Measurements from ENCODE around the gene SOCS1. TPM values are rescaled to one million over a fixed set of nuclear protein-coding genes. Genes with fewer than 3 reads are reported as not detected.

SOCS1 gene
- polyA plus RNA-seq, 1 of the 3 experiments (the other 2 are of a cell fraction): 8.6 TPM

- no peak for DNase-seq
- no peak for TF ChIP-seq POLR2AphosphoS5 (IDR thresholded peaks at IDR 0.05; ENCODE audit: low read depth, low read length)
- TF ChIP-seq RFX5 (IDR thresholded peaks at IDR 0.05; ENCODE audit: low read length): no peak
- TF ChIP-seq RXRA (IDR thresholded peaks at IDR 0.05; ENCODE audit: borderline replicate concordance, low read depth): no peak
- TF ChIP-seq FOSL2 (IDR thresholded peaks at IDR 0.05; ENCODE audit: borderline replicate concordance, low read depth): no peak
- TF ChIP-seq IRF3 (IDR thresholded peaks at IDR 0.05; ENCODE audit: low read depth, low read length): no peak
- TF ChIP-seq TAF1 (IDR thresholded peaks at IDR 0.05; ENCODE audit: borderline replicate concordance, low read depth, low read length): no peak
- no peak for TF ChIP-seq PBX3 (IDR thresholded peaks at IDR 0.05)
- no peak for TF ChIP-seq GATA2 (CRISPR knock-in tag; IDR thresholded peaks at IDR 0.05)
- TF ChIP-seq TCF12 (IDR thresholded peaks at IDR 0.05): no peak
- TF ChIP-seq REST (IDR thresholded peaks at IDR 0.05; ENCODE audit: low read depth, low read length): no peak
- no peak for TF ChIP-seq CTCF (IDR thresholded peaks at IDR 0.05)
- no peak for TF ChIP-seq JUND (IDR thresholded peaks at IDR 0.05)
- TF ChIP-seq EZH2phosphoT487 (IDR thresholded peaks at IDR 0.05; ENCODE audit: borderline replicate concordance, low read depth): no peak
- TF ChIP-seq FOXM1 (IDR thresholded peaks at IDR 0.05; ENCODE audit: low read depth): no peak
- no peak for TF ChIP-seq MAX (IDR thresholded peaks at IDR 0.05; ENCODE audit: low read depth)
- TF ChIP-seq ELF1 (IDR thresholded peaks at IDR 0.05): no peak
- Histone ChIP-seq H3K27me3 (ENCODE audit: insufficient read depth) (no peaks in the 10 kb centered on the region), H3K79me2 (ENCODE audit: insufficient read depth) (no peaks in the 10 kb centered on the region), H3K9me3 (no peaks in the 10 kb centered on the region; the same call in 1 of the 2 replicates), H3K4me1 (ENCODE audit: control insufficient read depth in 1 of 2, insufficient read depth in 2 of 2, low read depth in 1 of 2, low read length in 1 of 2) (peaks cover 0 to 3% of the 10 kb centered on the region in 2 experiments; a peak in 1 of 4 replicates), H2AFZ (ENCODE audit: low read depth) (no peak overlapping the region), H3K27ac (ENCODE audit: low read depth in 2 of 2, low read length in 1 of 2) (no peak overlapping the region), H4K20me1 (ENCODE audit: insufficient read depth) (no peaks in the 10 kb centered on the region), H3K9me2 (no peaks in the 10 kb centered on the region), H3F3A (replicated peaks; ENCODE audit: insufficient read depth) (no peaks in the 10 kb centered on the region), H3K9ac (no peak overlapping the region), H3K4me2 (no peak overlapping the region), H3K36me3 (replicated peaks in 1 of 2; ENCODE audit: control insufficient read depth in 1 of 2, insufficient read depth in 2 of 2, low read length in 1 of 2) (no peaks in the 10 kb centered on the region), H3K4me3 (ENCODE audit: low read depth in 2 of 2, low read length in 1 of 2) (no peak overlapping the region)
- POLR2A ChIA-PET: interaction anchor here (1.0 kb wide), 1 partner anchor 145 kb away, joined by 3 read pairs; no protein-coding TSS in a partner anchor
- WGBS (ENCODE audit: low lambda C conversion rate): 87% methylated on average over 2 of the region's 5 CpGs
- CTCF ChIA-PET: interaction anchor here (0.9 to 1.2 kb wide), 2 partner anchors 42 to 242 kb away, joined by 3 to 4 read pairs; partner anchors contain the start of gene SOCS1
Measured at GRCh38 chr16:11213373-11213772, 42.6 kb downstream of the SOCS1 start.
